SK-N-SH treated with all-trans-retinoic acid at 6 μM for 48 hours (cell line): ENCODE measurements around the gene SDCCAG8.

ENCODE experiments used
- ATAC-seq: fragments of 200-7000 bp; cut with Tn5 transposase; 3 replicates; pipeline ENCODE4 v1.9.1; 2020; ENCODE audit warnings: mild to moderate bottlenecking, moderate library complexity
- ARNTL ChIP-seq: fragments of 450-650 bp; formaldehyde crosslinking; IDR thresholded peaks from 2 replicates; pipeline ENCODE4 v1.5.0; 2020; ENCODE audit warnings: low read depth, mild to moderate bottlenecking, moderate library complexity, borderline replicate concordance
- BACH2 ChIP-seq: fragments of 250-450 bp; sonication (Bioruptor Pico); IDR thresholded peaks from 2 replicates; pipeline ENCODE4 v1.9.0; 2021; ENCODE audit warnings: mild to moderate bottlenecking, borderline replicate concordance
- CSDC2 ChIP-seq: fragments of 250-450 bp; sonication (Bioruptor Pico); IDR thresholded peaks from 2 replicates; pipeline ENCODE4 v1.5.0; 2020; ENCODE audit warnings: mild to moderate bottlenecking, moderate library complexity
- ESRRG ChIP-seq: fragments of 250-450 bp; sonication (Bioruptor Pico); IDR thresholded peaks from 2 replicates; pipeline ENCODE4 v1.6.1; 2021; ENCODE audit warnings: mild to moderate bottlenecking
- GLIS3 ChIP-seq: fragments of 250-450 bp; sonication (Bioruptor Pico); IDR thresholded peaks from 2 replicates; pipeline ENCODE4 v1.5.0; 2020; ENCODE audit warnings: mild to moderate bottlenecking, moderate library complexity
- ISL1 ChIP-seq: fragments of 250-450 bp; sonication (Bioruptor Pico); IDR thresholded peaks from 2 replicates; pipeline ENCODE4 v2.1.2; 2022; ENCODE audit warnings: mild to moderate bottlenecking, moderate library complexity
- OSR1 ChIP-seq: fragments of 250-450 bp; sonication (Bioruptor Pico); IDR thresholded peaks from 2 replicates; pipeline ENCODE4 v1.8.0; 2022; ENCODE audit warnings: moderate library complexity, mild to moderate bottlenecking, inconsistent platforms
- SNAI2 ChIP-seq: fragments of 250-450 bp; sonication (Bioruptor Pico); IDR thresholded peaks from 2 replicates; pipeline ENCODE4 v1.5.0; 2020; ENCODE audit warnings: mild to moderate bottlenecking, moderate library complexity
- TOX ChIP-seq: fragments of 250-450 bp; sonication (Bioruptor Pico); IDR thresholded peaks from 2 replicates; pipeline ENCODE4 v1.8.0; 2021; ENCODE audit warnings: mild to moderate bottlenecking, moderate library complexity, borderline replicate concordance
- ZC3H10 ChIP-seq: fragments of 250-450 bp; sonication (Bioruptor Pico); IDR thresholded peaks from 2 replicates; pipeline ENCODE4 v1.5.1; 2021; ENCODE audit warnings: mild to moderate bottlenecking, moderate library complexity
- ZFP3 ChIP-seq: fragments of 250-450 bp; sonication (Bioruptor Pico); IDR thresholded peaks from 2 replicates; pipeline ENCODE4 v1.5.0; 2020; ENCODE audit warnings: mild to moderate bottlenecking, moderate library complexity
- ZFP30 ChIP-seq: fragments of 450-650 bp; formaldehyde crosslinking; IDR thresholded peaks from 2 replicates; pipeline ENCODE4 v1.5.0; 2022; ENCODE audit warnings: mild to moderate bottlenecking, moderate library complexity
- ZNF70 ChIP-seq: fragments of 450-650 bp; formaldehyde crosslinking; IDR thresholded peaks from 2 replicates; pipeline ENCODE4 v1.5.0; 2020; ENCODE audit warnings: mild to moderate bottlenecking, moderate library complexity
- TF ChIP-seq, protein P1 (sequence below): fragments of 250-450 bp; sonication (Bioruptor Pico); IDR thresholded peaks from 2 replicates; pipeline ENCODE4 v1.8.0; 2021; ENCODE audit warnings: low read depth, mild to moderate bottlenecking, moderate library complexity, borderline replicate concordance
- TF ChIP-seq, protein P2 (sequence below): fragments of 250-450 bp; sonication (Bioruptor Pico); IDR thresholded peaks from 2 replicates; pipeline ENCODE4 v1.5.0; 2020; ENCODE audit warnings: mild to moderate bottlenecking, moderate library complexity
- TF ChIP-seq, protein P3 (sequence below): fragments of 250-450 bp; sonication (Bioruptor Pico); IDR thresholded peaks from 2 replicates; pipeline ENCODE4 v1.5.1; 2021; ENCODE audit warnings: mild to moderate bottlenecking, moderate library complexity
- TF ChIP-seq, protein P4 (sequence below): fragments of 250-450 bp; sonication (Bioruptor Pico); IDR thresholded peaks from 2 replicates; pipeline ENCODE4 v1.5.1; 2020; ENCODE audit warnings: low read depth, mild to moderate bottlenecking, moderate library complexity
- TF ChIP-seq, protein P5 (sequence below): fragments of 250-450 bp; sonication (Bioruptor Pico); IDR thresholded peaks from 2 replicates; pipeline ENCODE4 v1.8.0; 2020; ENCODE audit warnings: mild to moderate bottlenecking, moderate library complexity, borderline replicate concordance

SDCCAG8 gene

DNA sequence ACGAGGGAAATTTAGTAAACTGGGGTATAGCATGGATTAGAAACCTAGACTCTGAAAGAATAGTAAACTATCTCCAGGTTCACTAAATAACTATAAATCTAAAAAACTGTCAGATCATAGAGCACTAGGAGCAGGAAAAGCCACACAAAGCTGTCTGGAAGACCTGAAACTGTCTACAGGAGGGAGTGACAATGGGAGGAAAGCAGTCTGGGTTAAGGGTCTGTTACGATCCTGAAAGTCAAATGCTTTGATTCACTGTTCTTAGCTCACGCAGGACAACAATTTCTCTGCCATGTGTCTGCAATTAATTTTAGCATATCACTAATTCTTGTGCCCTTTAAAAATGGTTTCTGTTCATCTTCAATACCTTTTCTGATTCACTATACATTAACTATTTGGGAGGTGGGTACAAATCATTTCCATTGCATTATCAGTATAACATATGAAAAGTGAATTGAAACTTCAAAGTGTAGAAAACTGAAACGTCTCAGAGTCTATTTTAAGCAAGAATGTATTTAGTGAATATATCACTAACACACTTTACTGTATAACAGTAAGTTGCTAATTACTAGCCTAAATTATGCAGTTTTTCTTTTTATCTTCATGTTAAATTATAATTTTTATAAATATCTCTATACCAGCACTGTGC lies 19.1 kb upstream of the SDCCAG8 start:
- ATAC-seq = peak; percentile 28
- TF ChIP-seq ZNF70 (CRISPR knock-in tag) = no peak
- TF ChIP-seq ZFP3 (CRISPR knock-in tag) = no peak

DNA sequence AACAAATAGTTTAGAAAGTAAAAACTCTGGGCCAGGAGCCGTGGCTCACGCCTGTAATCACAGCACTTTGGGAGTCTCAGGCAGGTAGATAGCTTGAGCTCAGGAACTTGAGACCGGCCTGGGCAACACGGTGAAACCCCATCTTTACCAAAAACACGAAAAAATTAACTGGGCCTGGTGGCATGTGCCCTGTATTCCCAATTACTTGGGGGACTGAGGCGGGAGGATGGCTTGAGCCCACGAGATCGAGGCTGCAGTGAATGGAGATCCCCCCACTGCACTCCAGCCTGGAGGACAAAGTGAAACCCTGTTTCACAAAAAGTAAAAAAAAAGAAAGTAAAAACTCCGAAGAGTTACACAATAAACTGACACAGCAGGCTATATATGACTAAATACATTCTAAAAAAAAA lies 11.4 kb upstream of the SDCCAG8 start:
- no peak for ATAC-seq
- TF ChIP-seq ARNTL (CRISPR knock-in tag) = no peak
- TF ChIP-seq SNAI2 (CRISPR knock-in tag) = no peak
- TF ChIP-seq, protein P1, sequence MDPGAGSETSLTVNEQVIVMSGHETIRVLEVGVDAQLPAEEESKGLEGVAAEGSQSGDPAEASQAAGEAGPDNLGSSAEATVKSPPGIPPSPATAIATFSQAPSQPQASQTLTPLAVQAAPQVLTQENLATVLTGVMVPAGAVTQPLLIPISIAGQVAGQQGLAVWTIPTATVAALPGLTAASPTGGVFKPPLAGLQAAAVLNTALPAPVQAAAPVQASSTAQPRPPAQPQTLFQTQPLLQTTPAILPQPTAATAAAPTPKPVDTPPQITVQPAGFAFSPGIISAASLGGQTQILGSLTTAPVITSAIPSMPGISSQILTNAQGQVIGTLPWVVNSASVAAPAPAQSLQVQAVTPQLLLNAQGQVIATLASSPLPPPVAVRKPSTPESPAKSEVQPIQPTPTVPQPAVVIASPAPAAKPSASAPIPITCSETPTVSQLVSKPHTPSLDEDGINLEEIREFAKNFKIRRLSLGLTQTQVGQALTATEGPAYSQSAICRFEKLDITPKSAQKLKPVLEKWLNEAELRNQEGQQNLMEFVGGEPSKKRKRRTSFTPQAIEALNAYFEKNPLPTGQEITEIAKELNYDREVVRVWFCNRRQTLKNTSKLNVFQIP (CRISPR knock-in tag) = no peak

DNA sequence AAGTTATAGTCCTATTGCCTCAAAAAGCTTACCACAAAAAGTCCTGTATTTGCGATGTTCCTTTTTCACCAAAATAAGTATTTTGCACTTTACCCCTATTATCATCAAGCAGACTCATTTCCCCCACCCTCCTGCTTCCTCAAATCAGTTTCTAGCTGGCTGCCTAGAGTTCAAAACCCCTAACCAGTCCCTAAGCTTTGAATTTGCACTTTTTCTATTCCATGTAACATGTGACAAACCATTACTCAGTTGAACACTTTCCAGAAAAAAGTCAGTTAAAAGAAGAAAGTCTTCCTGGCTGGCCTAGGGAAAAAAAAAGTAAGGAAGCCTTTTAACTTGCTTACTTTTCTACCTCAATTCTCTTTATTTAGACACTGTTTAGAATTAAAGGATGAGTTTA lies 8.9 kb upstream of the SDCCAG8 start:
- TF ChIP-seq ISL1 = no peak
- ATAC-seq = peak; percentile 7; the same call in 1 of the 3 replicates

DNA sequence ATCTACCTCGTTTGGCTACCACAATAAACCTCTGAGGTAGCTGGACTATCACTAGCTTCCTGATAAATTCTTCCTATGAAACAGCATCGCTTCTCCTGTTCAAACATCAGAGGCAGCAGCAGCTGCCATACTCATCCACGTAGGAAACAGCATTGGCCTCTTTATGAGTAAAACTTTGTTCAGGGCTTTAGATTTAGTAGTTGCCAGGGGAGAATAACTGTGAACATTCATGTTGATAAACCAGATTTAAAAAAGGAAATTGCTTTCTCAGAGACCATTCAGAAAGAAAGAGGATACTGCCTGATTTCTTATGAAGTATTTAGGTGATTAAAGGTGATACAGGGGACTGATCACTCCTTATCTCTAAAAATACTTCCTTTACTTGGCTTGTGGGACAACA lies 7.9 kb upstream of the SDCCAG8 start:
- no peak for TF ChIP-seq ZC3H10 (CRISPR knock-in tag)
- TF ChIP-seq, protein P2, sequence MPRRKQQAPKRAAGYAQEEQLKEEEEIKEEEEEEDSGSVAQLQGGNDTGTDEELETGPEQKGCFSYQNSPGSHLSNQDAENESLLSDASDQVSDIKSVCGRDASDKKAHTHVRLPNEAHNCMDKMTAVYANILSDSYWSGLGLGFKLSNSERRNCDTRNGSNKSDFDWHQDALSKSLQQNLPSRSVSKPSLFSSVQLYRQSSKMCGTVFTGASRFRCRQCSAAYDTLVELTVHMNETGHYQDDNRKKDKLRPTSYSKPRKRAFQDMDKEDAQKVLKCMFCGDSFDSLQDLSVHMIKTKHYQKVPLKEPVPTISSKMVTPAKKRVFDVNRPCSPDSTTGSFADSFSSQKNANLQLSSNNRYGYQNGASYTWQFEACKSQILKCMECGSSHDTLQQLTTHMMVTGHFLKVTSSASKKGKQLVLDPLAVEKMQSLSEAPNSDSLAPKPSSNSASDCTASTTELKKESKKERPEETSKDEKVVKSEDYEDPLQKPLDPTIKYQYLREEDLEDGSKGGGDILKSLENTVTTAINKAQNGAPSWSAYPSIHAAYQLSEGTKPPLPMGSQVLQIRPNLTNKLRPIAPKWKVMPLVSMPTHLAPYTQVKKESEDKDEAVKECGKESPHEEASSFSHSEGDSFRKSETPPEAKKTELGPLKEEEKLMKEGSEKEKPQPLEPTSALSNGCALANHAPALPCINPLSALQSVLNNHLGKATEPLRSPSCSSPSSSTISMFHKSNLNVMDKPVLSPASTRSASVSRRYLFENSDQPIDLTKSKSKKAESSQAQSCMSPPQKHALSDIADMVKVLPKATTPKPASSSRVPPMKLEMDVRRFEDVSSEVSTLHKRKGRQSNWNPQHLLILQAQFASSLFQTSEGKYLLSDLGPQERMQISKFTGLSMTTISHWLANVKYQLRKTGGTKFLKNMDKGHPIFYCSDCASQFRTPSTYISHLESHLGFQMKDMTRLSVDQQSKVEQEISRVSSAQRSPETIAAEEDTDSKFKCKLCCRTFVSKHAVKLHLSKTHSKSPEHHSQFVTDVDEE (CRISPR knock-in tag) = no peak
- TF ChIP-seq TOX (CRISPR knock-in tag) = no peak
- TF ChIP-seq OSR1 (CRISPR knock-in tag) = no peak
- TF ChIP-seq, protein P3, sequence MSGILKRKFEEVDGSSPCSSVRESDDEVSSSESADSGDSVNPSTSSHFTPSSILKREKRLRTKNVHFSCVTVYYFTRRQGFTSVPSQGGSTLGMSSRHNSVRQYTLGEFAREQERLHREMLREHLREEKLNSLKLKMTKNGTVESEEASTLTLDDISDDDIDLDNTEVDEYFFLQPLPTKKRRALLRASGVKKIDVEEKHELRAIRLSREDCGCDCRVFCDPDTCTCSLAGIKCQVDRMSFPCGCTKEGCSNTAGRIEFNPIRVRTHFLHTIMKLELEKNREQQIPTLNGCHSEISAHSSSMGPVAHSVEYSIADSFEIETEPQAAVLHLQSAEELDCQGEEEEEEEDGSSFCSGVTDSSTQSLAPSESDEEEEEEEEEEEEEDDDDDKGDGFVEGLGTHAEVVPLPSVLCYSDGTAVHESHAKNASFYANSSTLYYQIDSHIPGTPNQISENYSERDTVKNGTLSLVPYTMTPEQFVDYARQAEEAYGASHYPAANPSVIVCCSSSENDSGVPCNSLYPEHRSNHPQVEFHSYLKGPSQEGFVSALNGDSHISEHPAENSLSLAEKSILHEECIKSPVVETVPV = no peak
- TF ChIP-seq, protein P4, sequence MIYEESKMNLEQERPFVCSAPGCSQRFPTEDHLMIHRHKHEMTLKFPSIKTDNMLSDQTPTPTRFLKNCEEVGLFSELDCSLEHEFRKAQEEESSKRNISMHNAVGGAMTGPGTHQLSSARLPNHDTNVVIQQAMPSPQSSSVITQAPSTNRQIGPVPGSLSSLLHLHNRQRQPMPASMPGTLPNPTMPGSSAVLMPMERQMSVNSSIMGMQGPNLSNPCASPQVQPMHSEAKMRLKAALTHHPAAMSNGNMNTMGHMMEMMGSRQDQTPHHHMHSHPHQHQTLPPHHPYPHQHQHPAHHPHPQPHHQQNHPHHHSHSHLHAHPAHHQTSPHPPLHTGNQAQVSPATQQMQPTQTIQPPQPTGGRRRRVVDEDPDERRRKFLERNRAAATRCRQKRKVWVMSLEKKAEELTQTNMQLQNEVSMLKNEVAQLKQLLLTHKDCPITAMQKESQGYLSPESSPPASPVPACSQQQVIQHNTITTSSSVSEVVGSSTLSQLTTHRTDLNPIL (CRISPR knock-in tag) = no peak
- no peak for TF ChIP-seq BACH2 (CRISPR knock-in tag)
- ATAC-seq = no peak

DNA sequence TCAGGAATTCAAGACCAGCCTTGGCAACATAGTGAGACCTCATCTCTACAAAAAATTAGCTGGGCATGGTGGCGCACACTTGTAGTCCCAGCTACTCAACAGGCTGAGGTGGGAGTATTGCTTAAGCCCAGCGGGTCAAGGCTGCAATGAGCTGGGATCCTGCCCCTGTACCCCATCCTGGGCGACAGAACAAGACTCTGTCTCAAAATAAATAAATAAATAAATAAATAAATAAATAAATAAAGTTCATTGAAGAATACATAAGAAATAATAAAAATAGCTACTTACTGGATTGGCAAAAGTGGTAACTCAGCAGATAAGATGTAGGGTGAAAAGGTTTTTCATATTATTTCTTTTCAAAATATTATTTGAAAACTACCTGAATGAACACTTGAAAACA lies 6.6 kb upstream of the SDCCAG8 start:
- no peak for ATAC-seq
- TF ChIP-seq ZFP30 (CRISPR knock-in tag) (no peak), ZC3H10 (CRISPR knock-in tag) (no peak), ZNF70 (CRISPR knock-in tag) (no peak), ZFP3 (CRISPR knock-in tag) (no peak), ARNTL (CRISPR knock-in tag) (no peak), GLIS3 (CRISPR knock-in tag) (no peak), CSDC2 (CRISPR knock-in tag) (no peak), ESRRG (CRISPR knock-in tag) (no peak)
- TF ChIP-seq, protein P2 (CRISPR knock-in tag) = no peak
- TF ChIP-seq, protein P4 (CRISPR knock-in tag) = no peak
- TF ChIP-seq, protein P5, sequence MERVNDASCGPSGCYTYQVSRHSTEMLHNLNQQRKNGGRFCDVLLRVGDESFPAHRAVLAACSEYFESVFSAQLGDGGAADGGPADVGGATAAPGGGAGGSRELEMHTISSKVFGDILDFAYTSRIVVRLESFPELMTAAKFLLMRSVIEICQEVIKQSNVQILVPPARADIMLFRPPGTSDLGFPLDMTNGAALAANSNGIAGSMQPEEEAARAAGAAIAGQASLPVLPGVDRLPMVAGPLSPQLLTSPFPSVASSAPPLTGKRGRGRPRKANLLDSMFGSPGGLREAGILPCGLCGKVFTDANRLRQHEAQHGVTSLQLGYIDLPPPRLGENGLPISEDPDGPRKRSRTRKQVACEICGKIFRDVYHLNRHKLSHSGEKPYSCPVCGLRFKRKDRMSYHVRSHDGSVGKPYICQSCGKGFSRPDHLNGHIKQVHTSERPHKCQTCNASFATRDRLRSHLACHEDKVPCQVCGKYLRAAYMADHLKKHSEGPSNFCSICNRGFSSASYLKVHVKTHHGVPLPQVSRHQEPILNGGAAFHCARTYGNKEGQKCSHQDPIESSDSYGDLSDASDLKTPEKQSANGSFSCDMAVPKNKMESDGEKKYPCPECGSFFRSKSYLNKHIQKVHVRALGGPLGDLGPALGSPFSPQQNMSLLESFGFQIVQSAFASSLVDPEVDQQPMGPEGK (CRISPR knock-in tag) = no peak
- TF ChIP-seq, protein P3 = no peak
